NCI-H1105 treated with DMSO at 0.1 percent for 48 hours (cell line): Measurements from ENCODE around the gene PNPLA7.

Experiments used
- DNase-seq: peaks from one replicate; lab custom pipeline; 2025; lab: John Stamatoyannopoulos, UW

Gene PNPLA7

DNA sequence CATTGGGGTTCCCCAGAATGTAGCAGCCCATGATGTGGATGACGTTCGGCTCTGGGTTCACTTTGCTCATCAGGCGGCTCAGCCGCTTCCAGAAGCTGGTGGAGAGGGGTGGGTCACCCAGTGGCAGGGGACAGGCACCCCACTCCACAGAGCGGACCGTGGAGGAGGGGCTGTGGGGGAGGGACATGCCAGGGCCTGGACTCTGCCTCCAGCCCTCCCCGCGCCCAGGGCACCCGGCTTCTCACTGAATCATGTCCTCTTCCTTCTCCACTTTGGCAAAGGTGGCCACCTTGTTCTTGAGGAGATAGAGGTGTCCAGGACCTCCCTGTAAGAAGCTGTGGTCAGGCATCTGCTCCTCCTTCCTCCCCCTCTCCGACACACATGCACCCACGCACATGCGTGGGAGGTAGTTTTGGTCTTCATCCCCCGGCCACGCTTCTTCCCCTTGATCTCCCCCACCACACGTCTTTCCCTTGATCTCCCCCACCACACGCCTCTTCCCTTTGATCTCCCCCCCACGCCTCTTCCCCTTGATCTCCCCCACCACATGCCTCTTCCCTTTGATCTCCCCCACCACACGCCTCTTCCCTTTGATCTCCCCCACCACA, 100.2 kb downstream of the PNPLA7 start:
- no peak for DNase-seq

DNA sequence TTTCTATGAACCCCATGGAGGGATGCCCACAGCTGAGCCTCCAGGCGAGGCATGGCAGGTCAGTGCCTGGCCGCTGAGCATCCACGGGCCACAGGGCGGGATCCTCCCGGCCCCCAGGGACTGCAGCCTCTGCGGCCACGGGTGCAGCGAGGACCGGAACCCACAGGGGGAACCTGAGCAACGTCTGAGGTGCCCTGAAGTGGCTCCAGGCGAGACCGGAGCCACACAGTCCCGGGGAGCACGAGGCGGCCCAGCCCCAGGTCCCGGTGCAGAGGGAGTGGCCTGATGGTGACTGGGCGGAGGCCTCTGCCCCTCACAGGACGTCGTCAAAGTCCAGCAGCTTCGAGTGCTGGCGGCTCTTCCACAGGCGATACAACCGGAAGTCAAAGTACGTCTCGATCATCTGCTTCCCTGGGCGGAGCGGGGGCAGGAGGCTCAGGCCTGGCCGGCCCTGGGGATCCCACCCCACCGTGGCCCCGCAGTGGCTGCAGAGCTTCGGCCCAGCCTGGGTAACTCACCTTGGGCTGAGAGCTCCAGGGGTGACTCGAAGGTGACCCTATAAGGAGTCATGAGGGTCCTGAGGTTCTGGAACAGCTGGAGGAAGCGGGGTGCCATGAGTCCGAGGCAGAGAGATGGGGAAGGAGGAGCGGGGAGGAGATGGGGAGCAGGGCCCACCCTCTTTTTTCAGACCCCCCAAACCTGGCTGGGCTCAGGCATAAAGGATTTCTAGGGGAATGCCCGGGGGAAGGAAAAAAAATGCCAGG, 100.9 kb downstream of the PNPLA7 start:
- DNase-seq, result no peak

DNA sequence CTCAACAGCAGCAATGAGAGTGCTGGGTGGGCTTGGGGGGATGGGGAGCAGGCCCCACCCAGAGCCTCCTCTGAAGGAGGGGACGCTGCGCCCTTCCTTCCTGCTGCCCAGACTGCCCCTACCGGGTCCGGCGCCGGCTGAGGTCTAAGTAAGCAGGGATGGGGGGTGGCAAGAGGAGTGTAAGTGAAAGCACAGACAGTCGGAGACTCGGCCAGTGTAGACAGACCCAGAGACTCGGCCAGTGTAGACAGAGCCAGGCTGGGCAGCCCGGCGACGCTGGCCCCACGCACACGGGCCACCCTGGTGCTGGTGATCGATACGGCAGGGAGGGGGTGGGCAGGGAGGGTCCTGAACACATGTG, 101.6 kb downstream of the PNPLA7 start:
- DNase-seq, result no peak

DNA sequence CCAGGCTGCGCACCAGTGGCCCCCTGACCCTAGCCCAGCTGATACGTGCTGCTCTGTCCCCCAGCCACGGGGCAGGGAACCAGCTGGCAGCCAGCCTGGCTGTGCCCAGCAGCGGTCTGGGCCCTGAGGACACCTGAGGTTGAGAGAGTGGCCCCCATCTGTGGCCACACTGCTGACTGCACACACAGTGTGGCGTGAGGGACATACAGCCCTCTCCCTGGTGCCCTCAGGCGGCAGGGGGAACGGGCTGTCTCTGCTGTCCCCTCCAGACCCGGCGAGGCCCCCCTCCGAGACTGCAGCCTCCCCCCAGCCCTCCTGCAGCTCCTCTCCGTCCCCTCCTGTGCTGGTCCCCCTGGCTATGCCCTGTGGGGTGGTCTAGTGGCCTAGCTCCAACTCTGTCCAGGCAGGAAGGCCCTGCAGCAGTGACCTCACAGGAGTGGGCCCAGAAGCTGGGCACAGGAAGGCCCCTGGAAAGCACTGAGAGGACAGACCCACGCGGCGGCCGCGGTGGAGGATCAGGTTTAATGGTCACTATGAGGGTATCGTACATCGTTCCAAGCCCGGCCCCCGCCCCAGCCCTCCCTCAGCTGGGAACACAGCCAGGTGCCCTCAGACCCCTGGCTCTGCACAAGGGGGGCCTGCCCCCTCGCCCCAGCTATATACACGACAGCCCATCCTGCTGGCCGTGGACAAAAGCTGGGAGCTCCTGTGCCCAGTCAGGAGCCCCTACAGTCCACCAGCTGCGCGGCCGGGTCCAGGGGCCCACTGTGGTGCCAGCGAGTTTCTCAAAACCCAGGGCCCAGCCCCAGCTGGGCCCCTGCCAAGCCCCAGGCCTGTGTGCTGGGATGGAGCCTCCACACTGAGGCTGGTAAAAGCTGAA, 102.2 kb downstream of the PNPLA7 start:
- no peak for DNase-seq

DNA sequence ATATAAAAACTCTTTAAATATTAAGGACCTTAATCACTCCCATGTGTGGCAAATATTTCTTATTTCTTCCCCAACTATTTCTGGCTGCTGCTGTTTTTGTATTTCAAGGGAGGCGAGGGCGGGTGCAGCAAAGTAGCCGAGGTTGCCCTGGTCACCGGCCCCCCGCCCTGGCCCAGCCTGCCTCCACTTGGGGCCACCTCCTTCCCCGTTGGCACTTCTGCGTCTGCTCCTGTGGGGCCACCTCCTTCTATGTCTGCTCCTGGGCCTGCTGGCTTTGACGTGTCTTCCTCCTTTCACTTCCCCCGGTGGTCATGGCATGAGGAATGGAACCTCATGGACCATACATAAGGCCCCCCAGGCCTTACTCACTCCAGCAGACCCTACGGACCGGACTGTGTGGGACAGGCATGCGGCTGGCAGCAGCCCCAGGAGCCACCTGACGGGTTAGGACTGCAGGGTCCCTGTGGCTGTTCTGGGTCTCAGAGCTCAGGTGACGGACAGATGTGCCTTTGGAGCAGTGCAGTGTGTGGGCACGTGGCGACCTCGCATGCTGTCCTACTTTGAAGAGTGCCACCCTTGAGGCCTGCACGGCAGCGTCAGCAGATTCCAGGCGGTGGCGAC, 103.2 kb downstream of the PNPLA7 start:
- no peak for DNase-seq

DNA sequence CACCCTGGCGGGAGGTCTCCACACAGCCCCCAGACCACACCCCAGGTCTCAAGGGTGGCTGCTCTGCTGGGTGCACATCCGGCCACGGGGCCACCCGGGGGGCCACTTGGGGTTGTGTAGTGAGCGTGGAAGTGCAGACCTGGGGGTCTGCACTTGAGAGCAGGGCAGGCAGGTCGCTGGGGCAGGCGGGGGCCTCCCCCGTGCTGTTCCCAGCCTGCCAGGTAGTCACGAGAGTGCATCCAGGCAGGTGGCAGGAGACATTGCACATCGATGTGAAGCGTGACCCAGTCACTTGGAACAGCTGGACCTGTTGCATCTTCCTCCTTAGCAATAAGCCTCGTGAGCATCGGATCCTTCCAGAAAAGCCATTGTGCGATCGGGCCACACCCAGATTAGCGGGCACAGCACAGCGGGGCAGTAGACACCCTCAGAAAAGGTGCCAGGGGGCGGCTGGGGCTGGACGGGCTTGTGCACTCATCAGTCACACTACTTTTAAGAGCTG, 104.2 kb downstream of the PNPLA7 start:
- peak; percentile 35 for DNase-seq

DNA sequence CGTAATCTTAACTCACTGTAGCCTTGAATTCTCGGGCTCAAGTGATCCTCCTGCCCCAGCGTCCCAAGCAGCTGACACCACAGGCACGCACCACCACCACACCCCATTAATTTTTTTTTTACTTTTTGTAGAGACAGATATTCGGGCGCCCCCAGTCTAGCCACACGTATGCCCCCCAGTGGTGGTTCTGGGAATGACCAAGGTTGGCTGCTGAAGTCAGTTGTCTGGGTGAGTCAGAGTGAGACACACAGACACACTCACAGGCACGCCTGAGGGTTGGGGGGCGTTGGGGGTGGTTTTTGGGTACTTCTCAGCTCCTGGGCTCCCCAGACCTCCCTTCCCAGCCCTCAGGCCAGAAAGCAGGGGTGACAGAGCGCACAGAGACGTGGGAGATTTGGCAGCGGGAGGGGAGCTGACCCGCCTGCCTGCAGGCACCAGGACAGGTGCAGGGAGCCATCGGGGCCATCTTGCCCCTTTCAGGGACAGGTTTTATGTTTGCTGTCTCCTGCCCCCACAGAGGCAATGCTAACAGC, 104.9 kb downstream of the PNPLA7 start:
- peak; percentile 57 for DNase-seq

DNA sequence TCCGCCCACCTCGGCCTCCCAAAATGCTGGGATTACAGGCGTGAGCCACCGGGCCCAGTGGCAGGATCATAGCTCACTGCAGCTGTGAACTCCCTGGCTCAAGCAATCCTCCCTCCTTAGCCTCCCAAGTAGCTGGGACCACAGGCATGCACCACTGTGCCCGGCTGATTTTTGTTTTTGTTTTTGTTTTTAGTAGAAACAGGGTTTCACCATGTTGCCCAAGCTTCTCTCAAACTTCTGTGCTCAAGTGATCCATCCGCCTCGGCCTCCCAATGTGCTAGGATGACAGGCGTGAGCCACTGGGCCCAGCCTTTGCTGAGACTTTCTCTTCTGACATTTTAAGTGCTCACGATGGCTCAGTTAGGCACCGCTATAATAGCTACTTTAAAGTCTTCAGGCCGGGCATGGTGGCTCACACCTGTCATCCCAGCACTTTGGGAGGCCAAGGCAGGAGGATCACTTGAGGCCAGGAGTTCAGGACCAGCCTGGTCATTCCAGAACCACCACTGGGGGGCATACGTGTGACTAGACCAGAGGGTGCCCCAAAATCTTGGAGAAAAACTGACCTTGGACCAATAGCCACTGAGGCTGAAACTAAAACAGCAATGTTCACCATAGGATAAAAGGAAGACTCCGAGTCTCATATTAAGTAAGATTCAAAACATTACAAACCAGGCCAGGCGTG, 106.0 kb downstream of the PNPLA7 start:
- no peak for DNase-seq

DNA sequence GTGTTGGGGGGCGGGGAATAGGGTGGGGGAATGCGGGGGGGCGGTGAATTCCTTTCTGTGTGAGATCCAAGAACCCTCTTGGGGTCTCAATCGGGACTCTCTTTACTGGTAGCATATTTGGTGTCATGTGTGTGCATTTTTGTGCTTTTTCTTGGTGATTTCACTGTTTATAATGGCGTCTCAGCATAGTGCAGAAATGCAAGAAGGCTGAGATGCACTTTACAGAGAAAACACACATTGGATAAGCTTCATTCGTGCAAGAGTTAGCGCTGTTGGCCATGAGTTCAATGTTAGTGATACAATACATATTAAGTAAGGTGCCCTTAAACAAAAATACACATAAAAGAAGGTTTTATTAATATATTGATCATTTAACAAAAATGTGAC, 108.3 kb downstream of the PNPLA7 start:
- DNase-seq, result no peak

DNA sequence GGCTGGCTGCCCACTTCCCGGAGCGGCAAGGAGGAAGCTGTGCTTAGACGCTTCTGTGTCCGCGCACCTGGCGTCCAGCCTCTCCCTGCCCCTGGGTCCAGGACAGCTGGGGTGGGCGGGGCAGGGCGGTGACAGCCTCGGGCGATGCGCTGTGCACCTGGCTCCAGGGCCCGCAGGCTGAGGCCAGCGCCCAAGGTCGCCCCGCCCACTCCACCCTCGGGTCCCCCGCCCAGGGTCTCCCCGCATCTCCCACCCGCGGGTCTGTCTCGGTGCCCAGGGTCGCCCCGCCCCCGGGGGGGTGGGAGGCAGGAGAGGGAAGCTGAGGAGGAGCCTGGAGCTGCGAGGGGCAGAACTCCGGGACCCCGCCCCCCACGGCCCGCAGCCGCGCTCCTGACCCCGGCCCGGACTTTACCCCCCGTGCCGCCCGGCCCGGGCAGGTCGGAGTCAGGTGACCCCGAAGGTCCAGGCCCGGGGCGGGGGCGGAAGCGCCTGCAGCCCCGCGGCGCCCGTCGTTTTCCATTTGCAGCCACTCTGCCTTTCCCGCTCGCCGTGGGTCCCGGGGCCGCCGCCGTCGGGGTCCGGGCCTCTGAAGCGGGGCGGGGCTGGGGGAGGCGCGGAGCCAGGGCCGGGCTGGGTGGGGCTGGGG, 108.8 kb downstream of the PNPLA7 start, which contains the start of gene ENTPD8:
TSS of gene ENTPD8 (minus strand) at position 69 of the 646 bp plus-strand sequence. CDS start 3,072 bp downstream, outside the sequence.
- DNase-seq, result peak; percentile 67

DNA sequence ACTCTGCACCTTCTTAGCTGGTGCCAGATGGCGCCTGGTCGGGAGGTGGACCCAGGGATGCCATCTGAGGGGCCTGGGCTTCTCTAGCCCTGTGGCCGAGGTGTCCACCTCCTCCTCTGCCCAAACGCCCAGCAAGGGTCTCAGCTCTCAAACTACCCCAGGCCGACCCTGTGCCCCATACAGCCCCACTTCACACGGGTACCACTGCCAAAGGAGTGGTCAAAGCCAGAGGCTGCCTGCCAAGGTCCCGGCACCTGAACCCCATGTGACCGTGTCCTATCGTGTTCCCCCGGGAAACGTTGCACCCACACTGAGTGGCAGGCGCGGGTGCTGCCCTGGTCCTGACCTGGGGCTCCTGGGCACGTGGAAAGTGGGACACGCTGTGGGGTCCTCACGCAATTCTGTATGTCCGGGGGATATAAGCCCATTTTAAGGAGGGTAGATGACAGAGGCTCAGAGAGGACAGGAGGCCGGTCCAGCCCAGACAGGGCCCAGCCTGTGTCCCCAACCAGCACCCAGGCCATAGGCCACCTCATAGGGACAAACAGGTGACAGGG, 111.0 kb downstream of the PNPLA7 start:
- DNase-seq, result no peak

DNA sequence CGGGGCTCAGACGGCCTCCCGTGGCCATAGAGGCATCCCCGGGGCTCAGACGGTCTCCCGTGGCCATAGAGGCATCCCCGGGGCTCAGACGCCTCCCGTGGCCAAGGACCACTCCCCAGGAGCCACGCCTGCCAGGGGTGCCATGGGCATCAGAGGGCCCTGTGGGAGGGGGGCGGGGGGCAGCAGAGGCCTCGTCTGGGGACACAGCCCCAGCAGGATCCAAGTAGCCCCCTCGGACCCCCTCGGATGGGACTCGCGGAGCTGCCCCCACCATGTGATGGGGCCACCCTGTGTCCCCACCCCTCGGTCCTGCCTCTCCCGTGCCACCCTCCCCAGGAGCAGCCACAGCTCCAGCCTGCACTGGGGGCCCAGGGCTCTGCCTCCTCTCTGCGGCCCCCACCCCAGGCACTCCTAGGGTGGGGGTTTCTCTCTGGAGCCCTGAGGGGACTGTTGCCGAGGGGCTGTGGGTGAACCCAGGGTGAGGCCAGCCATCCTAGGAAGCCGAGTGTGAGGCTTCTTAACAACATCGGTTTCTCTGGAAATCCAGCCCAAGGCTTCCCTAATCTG, 111.5 kb downstream of the PNPLA7 start:
- no peak for DNase-seq

DNA sequence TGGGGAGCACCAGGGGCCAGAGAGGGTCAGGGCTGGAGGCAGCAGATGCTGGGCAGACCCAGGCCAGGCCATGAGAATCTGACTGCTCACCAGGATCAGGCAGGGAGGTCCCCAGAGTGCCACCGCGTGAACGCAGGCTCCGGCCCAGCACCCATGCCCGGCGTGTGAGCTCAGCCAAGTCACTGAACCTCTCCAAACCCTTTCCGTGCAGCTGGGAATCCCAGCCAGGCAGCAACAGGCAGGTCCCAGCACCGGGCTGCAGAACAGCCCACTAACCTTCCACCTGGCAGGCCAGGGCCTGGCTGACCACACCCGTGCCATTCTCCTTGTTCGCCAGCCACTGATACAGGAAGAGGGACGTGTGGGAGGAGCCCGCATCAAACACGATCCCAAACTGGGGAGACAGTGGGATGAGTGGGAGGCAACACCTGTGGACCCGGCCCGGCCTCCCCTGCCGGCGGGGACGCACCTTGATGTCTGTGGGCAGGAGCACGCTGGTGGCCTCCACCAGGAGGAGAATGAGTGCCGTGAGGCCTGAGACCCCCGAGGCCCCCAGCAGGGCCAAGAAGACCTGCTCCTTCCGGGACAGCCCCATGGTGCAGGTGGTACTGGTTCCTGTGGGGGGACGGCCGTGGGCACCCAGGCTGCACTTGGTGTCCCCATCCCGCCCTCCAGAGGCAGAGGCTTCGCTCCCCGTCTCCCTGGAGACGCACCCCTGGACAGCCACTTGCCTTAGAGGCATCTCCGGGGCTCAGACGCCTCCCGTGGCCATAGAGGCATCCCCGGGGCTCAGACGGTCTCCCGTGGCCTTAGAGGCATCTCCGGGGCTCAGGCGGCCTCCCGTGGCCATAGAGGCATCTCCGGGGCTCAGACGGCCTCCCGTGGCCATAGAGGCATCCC, 112.3 kb downstream of the PNPLA7 start:
- DNase-seq, result no peak

DNA sequence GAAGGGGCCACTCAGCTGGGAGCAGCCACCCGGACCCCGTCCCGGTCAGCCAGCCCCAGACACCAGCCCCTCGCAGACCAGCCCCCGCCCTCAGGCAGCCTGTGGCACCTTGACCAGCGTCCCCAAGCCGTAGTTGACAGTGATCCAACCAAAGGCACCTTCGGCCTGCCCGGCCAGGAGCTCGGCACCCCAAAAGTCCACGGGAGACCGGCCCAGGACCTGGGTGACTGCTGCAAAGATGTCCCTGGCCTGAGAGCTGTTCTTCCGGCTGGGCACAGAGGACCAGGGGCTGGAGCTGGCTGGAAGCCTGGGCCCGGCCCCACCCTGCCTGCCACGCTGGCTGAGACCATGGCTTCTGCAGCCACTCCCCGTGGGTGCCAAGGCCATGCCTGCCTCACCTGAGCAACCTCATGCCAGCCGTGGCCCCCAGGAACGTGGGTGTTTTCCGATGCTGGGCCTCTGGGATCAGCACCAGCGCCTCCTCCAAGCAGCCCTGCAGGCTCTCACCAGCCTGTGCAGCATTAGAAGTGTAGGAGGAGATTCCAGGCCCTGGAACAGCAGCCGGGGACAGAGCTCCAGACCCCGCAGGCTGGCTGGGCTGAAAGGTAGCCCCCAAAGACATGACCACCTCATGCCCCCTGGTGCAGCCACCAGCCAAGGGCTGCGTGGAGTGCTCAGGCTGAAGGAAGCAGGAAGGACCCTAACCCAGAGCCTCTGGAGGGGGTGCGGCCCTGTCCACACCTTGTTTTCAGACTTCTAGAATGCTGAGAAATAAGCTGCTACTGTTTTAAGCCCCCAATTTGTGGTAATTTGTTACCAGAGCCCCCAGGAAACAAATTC, 113.2 kb downstream of the PNPLA7 start:
- no peak for DNase-seq

DNA sequence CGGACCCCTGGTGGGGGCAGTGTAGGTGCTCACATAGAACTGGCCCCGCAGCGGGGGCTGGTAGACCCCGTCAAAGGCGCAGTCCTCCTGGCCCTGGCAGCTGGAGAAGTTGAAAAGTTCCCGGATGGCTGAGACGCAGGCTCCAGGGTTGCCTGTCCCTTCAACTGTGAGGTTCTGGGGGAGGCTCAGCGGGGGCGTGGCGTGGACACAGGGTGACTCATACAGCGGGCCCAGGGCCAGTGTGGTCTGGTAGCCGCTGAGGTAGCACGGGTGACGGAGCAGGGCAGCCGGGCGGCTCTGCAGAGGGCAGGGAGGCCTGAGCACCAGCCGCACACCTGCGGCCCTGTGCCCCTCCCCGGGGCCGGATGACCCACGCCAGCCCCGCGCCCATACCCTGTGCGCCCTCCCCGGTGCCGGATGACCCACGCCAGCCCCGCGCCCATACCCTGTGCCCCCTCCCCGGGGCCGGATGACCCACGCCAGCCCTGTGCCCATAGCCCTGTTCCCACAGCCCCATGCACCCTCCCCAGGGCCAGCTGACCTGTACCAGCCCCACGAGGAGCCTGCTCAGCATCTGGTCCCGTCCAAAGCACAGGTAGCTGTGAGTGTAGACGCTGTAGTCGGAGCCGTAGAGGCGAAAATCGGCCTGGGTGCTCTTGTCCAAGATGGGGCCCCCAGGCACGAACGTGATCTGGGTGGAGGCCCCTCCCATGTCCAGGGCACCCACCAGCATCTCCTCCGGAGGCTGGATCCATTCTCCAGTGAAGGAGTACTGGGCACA, 114.0 kb downstream of the PNPLA7 start:
- DNase-seq, result no peak

DNA sequence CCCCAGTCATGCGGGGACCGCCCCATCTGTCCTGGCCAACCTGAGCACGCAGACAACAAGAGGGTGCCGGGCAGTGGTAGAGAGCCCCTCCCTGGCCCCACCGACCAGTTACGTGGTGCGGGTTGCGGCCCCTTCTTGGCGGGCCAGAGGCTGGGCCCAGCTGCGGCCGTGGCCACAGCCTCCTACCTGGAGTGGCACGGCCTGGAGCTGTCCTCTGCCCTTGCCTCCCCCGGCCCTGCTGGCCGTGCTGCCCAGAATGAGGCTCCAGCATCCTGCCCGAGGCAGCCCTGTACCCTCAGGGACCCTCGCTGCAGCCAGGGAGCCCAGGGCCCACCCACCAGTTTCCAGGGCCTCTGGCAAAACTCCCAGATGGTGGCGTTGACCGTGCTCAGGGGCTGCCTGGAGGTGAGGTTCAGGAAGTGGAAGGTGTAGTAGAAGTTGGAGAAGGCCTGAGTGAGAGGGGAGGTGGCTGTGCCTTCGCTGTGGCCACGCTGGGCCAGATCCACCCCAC, 114.8 kb downstream of the PNPLA7 start:
- no peak for DNase-seq
